ENCODE data around the gene WNT8B.

DNA sequence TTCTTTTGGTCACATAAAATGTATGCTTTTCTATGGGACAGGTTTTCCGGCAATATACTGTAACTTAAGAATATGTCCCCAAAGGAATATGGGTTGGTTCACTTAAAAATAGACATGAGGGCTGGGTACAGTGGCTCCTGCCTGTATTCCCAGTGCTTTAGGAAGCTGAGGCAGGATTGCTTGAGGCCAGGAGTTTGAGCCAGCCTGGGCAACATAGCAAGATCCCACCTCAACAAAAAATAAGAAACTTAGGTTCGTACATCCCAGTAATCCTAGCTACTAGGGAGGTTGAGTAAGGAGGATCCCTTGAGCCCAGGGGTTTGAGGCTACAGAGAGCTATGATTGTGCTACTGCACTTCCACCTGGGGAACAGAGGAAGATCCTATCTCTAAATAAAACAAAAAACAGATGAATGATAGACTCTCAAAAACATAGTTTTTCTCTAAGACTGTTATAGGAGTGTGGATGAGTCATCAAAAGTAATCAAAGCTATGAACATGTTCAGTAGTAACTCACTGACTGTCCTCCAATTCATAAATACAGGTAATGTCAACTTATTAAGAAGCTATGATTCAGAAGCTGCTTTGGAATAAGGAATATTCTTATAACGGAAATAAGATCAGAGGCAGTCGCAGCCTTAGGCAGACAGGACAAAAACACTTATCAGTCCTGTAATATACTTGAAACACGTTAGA lies 59.4 kb downstream of the WNT8B start:
- TF ChIP-seq, protein P1, sequence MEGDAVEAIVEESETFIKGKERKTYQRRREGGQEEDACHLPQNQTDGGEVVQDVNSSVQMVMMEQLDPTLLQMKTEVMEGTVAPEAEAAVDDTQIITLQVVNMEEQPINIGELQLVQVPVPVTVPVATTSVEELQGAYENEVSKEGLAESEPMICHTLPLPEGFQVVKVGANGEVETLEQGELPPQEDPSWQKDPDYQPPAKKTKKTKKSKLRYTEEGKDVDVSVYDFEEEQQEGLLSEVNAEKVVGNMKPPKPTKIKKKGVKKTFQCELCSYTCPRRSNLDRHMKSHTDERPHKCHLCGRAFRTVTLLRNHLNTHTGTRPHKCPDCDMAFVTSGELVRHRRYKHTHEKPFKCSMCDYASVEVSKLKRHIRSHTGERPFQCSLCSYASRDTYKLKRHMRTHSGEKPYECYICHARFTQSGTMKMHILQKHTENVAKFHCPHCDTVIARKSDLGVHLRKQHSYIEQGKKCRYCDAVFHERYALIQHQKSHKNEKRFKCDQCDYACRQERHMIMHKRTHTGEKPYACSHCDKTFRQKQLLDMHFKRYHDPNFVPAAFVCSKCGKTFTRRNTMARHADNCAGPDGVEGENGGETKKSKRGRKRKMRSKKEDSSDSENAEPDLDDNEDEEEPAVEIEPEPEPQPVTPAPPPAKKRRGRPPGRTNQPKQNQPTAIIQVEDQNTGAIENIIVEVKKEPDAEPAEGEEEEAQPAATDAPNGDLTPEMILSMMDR (conservative IDR thresholded peaks at IDR 0.05; ENCODE audit: low read length) = no peak
- TF ChIP-seq EZH2phosphoT487 (IDR thresholded peaks at IDR 0.05; ENCODE audit: borderline replicate concordance) = no peak
